Right cardiac atrium (tissue), 5 donors: Measurements from ENCODE around the gene LAMP1. TPM values are rescaled to one million over a fixed set of nuclear protein-coding genes. Genes with fewer than 3 reads are reported as not detected.
"Not testable (repeated sequence)": the region's sequence is repeated elsewhere in the genome, so short reads cannot be mapped to it uniquely, and the experiment has no call there.

Source experiments
- ATAC-seq, 2 donors: fragments of 200-7000 bp; cut with Tn5 transposase; one replicate each; pipeline versions ENCODE4 v1.8.0 to v1.9.1; 2020; ENCODE audit warnings: moderate library complexity in 2 of 2, mild to moderate bottlenecking in 1 of 2
- DNase-seq, 3 donors: peaks; one replicate each; pipeline ENCODE4 v3.0.0-alpha.2; 2020
- H3K27ac ChIP-seq: one replicate; pipeline ENCODE4 v1.5.1; 2013; ENCODE audit warnings: mild to moderate bottlenecking, low read length, control low read depth, moderate library complexity
- H3K27me3 ChIP-seq: one replicate; pipeline ENCODE4 v1.6.1; 2013; ENCODE audit not compliant: control insufficient read depth, insufficient read depth
- H3K4me1 ChIP-seq: one replicate; pipeline ENCODE4 v1.6.1; 2013; ENCODE audit warnings: low read length; ENCODE audit not compliant: control insufficient read depth, insufficient read depth
- H3K4me3 ChIP-seq: one replicate; pipeline ENCODE4 v1.5.1; 2013; ENCODE audit warnings: low read length, control low read depth
- H3K9me3 ChIP-seq: one replicate; pipeline ENCODE4 v1.6.1; 2013; ENCODE audit warnings: low read length; ENCODE audit not compliant: control insufficient read depth
- WGBS: extraction: QIAGEN DNeasy Blood & Tissue Kit; methylation state at CpG from one replicate; pipeline ENCODE4 v1.1.7; 2013; 5-methylcytosine and 5-hydroxymethylcytosine counted together
- intact Hi-C, 4 donors: fragments of 100-400 bp; cut with DNase I; formaldehyde crosslinking; loops; one replicate each; pipeline versions ENCODE4 v1.11.0 to v1.14.0; 2022 to 2023
- polyA plus RNA-seq: library from polyadenylated mRNA; stranded (reverse); fragments of 200-250 nt; gene quantifications from one replicate; pipeline ENCODE4 v1.2.3, GENCODE V29; 2013
- total RNA-seq, 4 donors: library from RNA; stranded (reverse); fragmentation: NEBNext Ultra II Directional; extraction: Animal tissue kit (Norgen Biotek cat#: 25700); gene quantifications; one replicate each; pipeline ENCODE4 v1.2.1, GENCODE V29; 2021
- donor health status: healthy with polysubstance abuse.
- donor health status: DM: no; HTN: yes; CAD: no.
- donor health status: DM: no; HTN: no; CAD: no.
- donor health status: DM: no; HTN: yes; CAD: no; lungs with severe emphysema.
- donor health status: DM: yes; HTN: yes; CAD: no.

LAMP1 gene
- total and polyA plus RNA-seq, 5 donors, result 70.1 to 115 (median 110) TPM

- DNase-seq, result peak in 2 of 3 donors; percentile 33 to 74
- H3K9me3 ChIP-seq, result no peaks in the 10 kb centered on the region
- no peaks in the 10 kb centered on the region for H3K4me1 ChIP-seq
These were observed 467 bp downstream of the LAMP1 start for GRCh38 chr13:113297370-113298042.

GRCh38 chr13:113298043-113298945 lies 1.3 kb downstream of the LAMP1 start:
- Histone ChIP-seq H3K9me3 (no peaks in the 10 kb centered on the region), H3K4me3 (peak overlapping the region; percentile 82), H3K27ac (no peak overlapping the region), H3K27me3 (no peaks in the 10 kb centered on the region), H3K4me1 (no peaks in the 10 kb centered on the region)
- WGBS, result 37% methylated on average over 19 of the region's 19 CpGs
- ATAC-seq, result no peak
- intact Hi-C loops, result no loop called here
- peak in 1 of 3 donors; percentile 32 for DNase-seq

More at GRCh38 chr13:113297370-113298042, 467 bp downstream of the LAMP1 start:
- Histone ChIP-seq H3K27ac (peak overlapping the region; percentile 72), H3K27me3 (no peaks in the 10 kb centered on the region), H3K4me3 (peak overlapping the region; percentile 82)
- intact Hi-C loops, result no loop called here
- ATAC-seq, result peak in 1 of 2 donors; percentile 12
- 1% methylated on average over 58 of the region's 58 CpGs for WGBS

GRCh38 chr13:113299951-113300350 lies 2.9 kb downstream of the LAMP1 start:
- Histone ChIP-seq H3K4me1 (no peaks in the 10 kb centered on the region), H3K4me3 (no peak overlapping the region), H3K27me3 (no peaks in the 10 kb centered on the region), H3K9me3 (no peaks in the 10 kb centered on the region), H3K27ac (no peak overlapping the region)
- DNase-seq (peak in 1 of 3 donors; percentile 16), ATAC-seq (no peak)
- intact Hi-C loops, result no loop called here
- 81% methylated on average over 7 of the region's 7 CpGs for WGBS

GRCh38 chr13:113302986-113303385 lies 5.9 kb downstream of the LAMP1 start:
- DNase-seq, result peak in 1 of 3 donors; percentile 62
- Histone ChIP-seq H3K27ac (no peak overlapping the region), H3K9me3 (no peaks in the 10 kb centered on the region), H3K4me1 (no peaks in the 10 kb centered on the region), H3K27me3 (no peaks in the 10 kb centered on the region), H3K4me3 (no peak overlapping the region)
- intact Hi-C loops, result no loop called here
- 86% methylated on average over 7 of the region's 7 CpGs for WGBS
- no peak for ATAC-seq

DNA sequence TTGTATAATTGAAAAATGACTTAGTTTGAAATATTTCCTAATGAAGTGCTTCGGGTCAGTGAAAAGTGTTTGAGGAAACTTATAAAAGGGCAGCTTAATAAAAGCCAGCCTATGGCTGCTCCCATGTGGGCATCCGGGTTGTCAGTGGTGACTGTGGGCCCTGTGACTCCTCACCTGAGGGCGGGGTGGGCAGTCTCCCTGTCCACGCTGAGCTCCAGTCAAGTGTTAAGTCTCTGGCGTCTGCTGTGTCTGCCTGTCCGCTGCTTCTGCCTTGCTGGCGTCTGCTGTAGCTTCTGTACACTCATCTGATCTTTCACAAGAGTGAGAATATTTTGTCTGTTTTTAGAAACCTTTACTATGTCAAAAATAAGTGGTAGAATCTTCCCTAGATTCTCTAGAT lies 7.1 kb downstream of the LAMP1 start:
- DNase-seq, result peak in 1 of 3 donors; percentile 14
- Histone ChIP-seq H3K27ac (no peak overlapping the region), H3K4me3 (no peak overlapping the region), H3K4me1 (no peaks in the 10 kb centered on the region), H3K27me3 (no peaks in the 10 kb centered on the region), H3K9me3 (no peaks in the 10 kb centered on the region)
- WGBS, result 87% methylated on average over 7 of the region's 7 CpGs
- intact Hi-C loops, result no loop called here
- ATAC-seq, result no peak

- Histone ChIP-seq H3K27ac (no peak overlapping the region), H3K27me3 (no peaks in the 10 kb centered on the region), H3K9me3 (no peaks in the 10 kb centered on the region), H3K4me3 (no peak overlapping the region), H3K4me1 (no peaks in the 10 kb centered on the region)
- intact Hi-C loops, result no loop called here
- peak; percentile 43 to 56 for ATAC-seq
- peak in 1 of 3 donors; percentile 28 for DNase-seq
- 46% methylated on average over 7 of the region's 7 CpGs for WGBS
These were observed 8.2 kb downstream of the LAMP1 start for GRCh38 chr13:113305208-113305607.

- intact Hi-C loops, result no loop called here
- Histone ChIP-seq H3K4me1 (no peaks in the 10 kb centered on the region), H3K27me3 (no peaks in the 10 kb centered on the region), H3K4me3 (no peak overlapping the region), H3K27ac (no peak overlapping the region), H3K9me3 (no peaks in the 10 kb centered on the region)
- DNase-seq (no peak), ATAC-seq (no peak)
These were observed 10.5 kb downstream of the LAMP1 start for GRCh38 chr13:113307491-113307890.

DNA sequence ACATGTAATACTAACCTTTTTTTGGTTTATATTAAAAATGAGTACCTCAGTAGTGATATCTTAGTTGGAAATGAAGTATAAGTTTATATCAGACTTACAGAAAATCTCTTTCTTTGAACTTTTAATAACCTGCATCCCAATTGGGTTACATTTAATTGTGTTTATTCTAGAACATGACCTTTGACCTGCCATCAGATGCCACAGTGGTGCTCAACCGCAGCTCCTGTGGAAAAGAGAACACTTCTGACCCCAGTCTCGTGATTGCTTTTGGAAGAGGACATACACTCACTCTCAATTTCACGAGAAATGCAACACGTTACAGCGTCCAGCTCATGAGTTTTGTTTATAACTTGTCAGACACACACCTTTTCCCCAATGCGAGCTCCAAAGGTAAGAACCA lies 12.4 kb downstream of the LAMP1 start:
- Histone ChIP-seq H3K4me3 (no peak overlapping the region), H3K27me3 (no peaks in the 10 kb centered on the region), H3K9me3 (no peaks in the 10 kb centered on the region), H3K27ac (no peak overlapping the region), H3K4me1 (no peaks in the 10 kb centered on the region)
- DNase-seq (peak in 1 of 3 donors; percentile 1), ATAC-seq (no peak)
- intact Hi-C loops, result no loop called here
- WGBS, result 92% methylated on average over 6 of the region's 6 CpGs

DNA sequence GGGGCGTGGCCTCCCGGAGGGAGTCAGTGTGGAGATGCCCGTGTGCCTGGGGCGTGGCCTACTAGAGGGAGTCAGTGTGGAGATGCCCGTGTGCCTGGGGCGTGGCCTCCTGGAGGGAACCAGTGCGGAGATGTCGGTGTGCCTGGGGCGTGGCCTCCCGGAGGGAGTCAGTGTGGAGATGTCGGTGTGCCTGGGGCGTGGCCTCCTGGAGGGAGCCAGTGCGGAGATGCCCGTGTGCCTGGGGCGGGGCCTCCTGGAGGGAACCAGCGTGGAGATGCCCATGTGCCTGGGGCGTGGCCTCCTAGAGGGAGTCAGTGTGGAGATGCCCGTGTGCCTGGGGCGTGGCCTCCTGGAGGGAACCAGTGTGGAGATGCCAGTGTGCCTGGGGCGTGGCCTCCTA lies 17.1 kb downstream of the LAMP1 start:
- H3K27ac ChIP-seq, H3K27me3 ChIP-seq, H3K4me1 ChIP-seq, H3K4me3 ChIP-seq, ATAC-seq, H3K9me3 ChIP-seq, intact Hi-C loops: not testable (repeated sequence)
- DNase-seq, result peak in 1 of 3 donors; percentile 46
- WGBS, result 97% methylated on average over 20 of the region's 20 CpGs

- DNase-seq, result peak in 1 of 3 donors; percentile 36
- H3K9me3 ChIP-seq, H3K27ac ChIP-seq, H3K4me3 ChIP-seq, ATAC-seq, H3K27me3 ChIP-seq, intact Hi-C loops, H3K4me1 ChIP-seq: not testable (repeated sequence)
- 93% methylated on average over 23 of the region's 23 CpGs for WGBS
These were observed 17.9 kb downstream of the LAMP1 start for GRCh38 chr13:113314895-113315470.

GRCh38 chr13:113315992-113316391 lies 19.0 kb downstream of the LAMP1 start:
- Histone ChIP-seq H3K27ac (no peak overlapping the region), H3K4me3 (no peak overlapping the region), H3K9me3 (no peaks in the 10 kb centered on the region), H3K27me3 (no peaks in the 10 kb centered on the region), H3K4me1 (no peaks in the 10 kb centered on the region)
- intact Hi-C loops, result no loop called here
- WGBS, result 91% methylated on average over 5 of the region's 5 CpGs
- DNase-seq, result peak in 1 of 3 donors; percentile 3
- ATAC-seq, result no peak
